Ammon's horn (tissue), 1 donor: Measurements from ENCODE around the gene CCDC136.
A peak's percentile ranks its signal among the peaks of the same experiment; 100 is the strongest.

Source experiments
- DNase-seq: peaks from one replicate; pipeline ENCODE4 v3.0.0-alpha.2; 2016; ENCODE audit warnings: low spot score

Gene CCDC136

DNA sequence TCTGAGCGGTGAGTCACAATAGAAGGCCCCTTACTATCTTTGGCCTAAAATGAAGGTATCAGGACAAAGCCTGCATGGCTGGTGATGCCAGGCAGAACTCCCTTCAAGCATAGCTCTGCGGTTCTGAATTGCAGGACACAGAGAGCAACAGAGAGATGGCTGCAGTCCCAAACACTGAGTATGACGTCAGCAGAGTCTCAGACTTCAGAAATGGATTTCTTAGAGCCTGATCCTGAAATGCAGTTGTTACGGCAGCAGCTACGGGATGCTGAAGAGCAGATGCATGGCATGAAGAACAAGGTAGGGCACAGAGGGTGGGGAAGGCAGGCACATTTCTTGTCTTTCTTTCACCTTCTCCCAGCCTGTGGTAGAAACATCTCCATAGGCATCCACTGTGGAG lies 13.5 kb downstream of the CCDC136 start:
- DNase-seq, result no peak

DNA sequence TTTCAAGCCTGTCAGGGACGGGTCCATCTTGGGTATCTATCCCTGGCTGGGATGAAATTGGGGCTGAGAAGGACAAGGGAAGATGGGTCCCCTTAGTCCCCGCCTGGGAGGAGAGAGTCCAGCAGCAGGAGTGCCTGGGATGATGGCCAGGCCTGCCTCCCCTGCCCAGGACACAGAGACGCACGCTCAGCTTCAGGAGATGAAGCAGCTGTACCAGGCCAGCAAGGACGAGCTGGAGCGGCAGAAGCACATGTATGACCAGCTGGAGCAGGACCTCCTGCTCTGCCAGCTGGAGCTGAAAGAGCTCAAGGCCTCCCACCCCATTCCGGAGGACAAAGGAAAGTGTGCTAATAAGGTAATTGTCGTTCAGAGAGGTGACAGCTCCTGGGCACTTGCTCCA lies 15.4 kb downstream of the CCDC136 start:
- DNase-seq, result no peak

DNA sequence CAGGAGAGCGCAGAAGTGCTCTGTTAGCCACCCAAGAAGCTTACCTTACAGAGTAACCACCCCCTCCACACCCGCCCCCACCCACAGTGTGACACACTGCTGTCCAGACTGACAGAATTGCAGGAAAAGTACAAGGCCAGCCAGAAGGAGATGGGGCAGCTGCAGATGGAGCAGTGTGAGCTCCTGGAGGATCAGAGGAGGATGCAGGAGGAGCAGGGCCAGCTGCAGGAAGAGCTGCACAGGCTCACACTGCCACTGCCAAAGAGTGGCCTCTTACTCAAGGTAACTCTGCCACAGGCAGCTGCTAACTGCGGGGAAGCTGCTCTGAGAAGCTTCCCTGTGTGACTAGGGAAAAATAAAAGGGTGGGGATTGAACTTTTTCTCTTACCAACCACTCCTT lies 17.6 kb downstream of the CCDC136 start:
- DNase-seq, result no peak

DNA sequence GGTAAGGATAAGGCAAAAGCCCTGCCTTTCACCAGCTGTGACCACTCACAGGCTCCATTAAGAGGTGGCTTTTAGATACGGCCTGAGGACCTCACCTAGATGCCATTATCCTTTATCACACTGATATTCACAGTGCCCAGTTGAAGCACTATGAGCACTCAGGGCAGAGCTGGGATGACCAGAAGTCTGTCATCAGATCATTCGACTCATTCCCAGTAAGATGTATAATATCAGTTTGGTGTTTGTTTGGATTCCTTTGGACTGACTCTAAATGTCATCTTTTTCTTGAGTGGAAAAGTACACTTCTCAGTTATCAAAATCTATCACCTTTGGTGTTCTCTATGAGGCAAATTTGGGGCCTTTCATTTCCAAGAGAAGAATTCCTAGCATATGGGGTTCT lies 18.7 kb downstream of the CCDC136 start:
- no peak for DNase-seq

DNA sequence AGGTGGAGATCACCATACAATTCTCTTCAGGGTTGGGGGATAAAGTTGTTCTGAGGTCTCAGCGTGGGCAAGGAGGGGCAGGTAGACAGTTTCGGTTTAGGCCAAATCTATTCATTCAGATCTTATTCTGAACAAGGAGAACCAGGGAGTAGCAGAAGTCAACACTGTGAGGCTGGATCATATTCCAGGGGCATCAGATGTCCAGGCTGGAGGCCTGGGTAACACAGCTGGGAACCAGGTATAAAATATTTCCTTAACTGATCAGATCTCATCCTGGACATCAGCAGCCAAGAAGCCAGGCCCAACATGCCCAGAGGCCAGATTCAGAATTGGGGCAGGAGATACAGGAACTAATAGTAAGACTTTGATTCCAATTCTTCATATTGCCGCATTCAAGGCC lies 19.2 kb downstream of the CCDC136 start:
- no peak for DNase-seq

DNA sequence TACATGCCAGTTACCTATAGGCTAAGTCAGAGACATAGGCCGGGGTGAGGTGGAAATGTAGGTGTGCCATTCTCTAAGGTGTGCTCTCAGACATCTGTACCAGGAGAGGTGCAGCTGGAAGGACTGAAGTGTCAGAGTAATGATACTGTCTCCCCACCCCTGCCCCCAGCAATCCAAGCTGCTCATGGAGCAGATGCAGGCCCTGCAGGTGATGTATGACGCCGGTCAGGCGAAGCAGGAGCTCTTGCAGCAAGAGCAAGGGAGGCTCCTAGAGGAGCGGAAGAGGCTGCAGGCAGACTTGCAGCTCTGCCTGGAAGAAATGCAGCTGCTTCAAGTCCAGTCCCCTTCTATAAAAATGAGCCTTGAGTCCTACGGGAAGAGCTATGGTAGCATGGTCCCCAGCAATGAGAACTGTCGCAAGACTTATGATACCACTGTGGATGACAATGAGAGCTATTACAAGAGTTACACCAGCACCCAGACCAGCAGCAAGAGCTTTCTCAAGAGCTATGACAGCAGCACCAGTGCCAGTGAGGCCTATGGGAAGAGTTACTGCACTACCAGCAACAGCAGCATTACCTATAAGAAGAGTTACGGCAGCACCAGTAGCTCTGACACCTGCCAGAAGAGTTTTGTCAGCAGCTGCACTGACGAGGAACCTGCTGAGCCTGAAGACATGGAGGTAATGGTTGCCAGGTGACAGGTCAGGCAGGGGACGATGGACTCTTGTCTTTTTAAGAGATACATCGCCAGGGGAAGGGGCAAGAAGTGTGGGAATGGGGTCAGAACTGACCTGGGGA lies 20.1 kb downstream of the CCDC136 start:
- DNase-seq, result no peak

DNA sequence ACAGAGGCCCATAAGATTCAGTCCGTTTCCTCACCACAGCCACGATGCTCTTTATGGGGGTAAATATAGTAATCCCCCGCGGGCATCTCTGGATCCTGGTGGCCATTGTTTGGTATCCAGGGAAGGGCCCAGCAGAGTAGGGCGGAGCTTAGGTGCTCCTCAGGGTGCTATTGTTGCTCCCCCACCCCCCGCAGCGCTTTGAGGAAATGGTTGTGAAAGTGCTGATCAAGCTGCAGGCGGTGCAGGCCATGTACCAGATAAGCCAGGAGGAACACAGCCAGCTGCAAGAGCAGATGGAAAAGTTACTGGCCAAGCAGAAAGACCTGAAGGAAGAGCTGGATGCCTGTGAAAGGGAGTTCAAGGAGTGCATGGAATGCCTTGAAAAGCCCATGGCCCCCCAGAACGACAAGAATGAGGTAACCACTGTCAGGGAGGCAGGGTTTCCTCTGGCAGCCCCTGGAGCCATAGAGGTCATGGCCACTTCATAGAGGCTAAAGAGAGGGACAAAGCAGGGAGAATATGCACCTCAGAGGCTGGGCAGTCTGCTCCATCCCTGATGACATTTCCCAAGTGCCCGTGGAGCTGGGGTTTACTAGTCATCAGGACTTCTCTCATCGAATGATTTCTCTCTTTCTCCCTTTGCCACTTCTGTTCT lies 20.9 kb downstream of the CCDC136 start:
- peak; percentile 67 for DNase-seq

DNA sequence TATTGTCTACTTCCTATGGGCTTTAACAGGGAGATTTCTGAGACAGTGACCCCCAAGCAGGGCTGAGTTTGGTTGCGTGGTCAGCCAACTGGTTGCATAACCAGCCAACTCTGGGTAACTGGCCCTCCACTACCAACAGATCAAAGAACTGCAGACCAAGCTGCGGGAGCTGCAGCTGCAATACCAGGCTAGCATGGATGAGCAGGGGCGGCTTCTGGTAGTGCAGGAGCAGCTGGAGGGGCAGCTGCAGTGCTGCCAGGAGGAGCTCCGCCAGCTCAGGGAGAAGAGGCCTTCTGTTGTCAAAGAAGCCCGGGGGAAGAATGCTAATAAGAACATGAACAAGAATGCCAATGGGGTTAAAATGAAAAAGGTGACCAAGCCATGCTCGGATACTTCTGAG lies 22.7 kb downstream of the CCDC136 start:
- DNase-seq, result peak; percentile 84

DNA sequence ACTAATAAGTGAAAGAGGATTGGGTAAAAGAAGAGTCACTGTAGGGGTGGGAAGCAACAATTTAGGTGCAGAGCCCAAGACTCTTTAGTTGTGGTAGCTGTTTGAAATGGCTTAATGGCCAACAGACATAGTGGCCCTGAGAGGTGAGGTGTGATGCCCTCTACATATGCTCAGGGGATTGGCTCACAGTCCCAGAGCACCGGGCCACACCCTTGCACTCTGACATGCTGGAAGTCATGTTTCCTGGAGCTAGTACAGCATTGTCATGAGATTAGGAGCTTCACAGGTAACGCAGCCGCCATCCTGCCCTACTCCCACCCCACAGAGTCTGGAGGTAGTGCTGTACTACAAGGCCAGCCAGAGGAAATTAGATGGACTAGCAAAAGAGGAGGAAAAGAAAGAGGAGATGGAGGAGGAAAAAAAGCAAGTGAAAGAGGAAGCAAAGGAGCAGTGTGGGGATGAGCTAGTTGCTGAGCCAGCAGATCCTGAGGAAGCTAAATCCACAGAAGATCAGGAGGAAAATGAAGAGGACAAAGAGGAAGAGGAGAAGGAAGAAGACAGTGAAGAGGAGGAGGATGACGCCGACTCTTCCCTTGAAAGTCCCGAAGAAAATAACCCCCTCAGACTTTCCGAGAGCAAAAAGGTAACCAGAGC lies 23.6 kb downstream of the CCDC136 start:
- DNase-seq, result no peak

DNA sequence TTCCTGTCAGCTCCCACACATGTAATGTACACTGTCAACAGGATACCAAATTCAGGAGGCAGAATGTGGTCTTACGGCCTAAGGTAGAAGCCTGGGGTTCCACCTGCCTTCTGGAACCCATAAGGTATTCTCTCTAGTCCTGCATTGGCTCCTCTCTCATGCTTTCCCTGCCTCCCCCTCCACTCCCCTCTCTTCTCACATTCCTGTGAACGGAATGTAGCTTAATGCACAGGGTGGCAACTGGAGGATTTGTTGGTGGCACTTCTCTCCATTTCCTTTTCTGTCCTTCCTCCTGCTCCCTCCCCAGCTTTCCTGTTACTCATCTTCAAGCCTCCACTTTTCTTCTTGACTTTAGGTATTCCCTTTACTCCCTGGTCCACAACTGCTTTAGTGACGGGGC lies 26.9 kb downstream of the CCDC136 start:
- DNase-seq, result no peak

DNA sequence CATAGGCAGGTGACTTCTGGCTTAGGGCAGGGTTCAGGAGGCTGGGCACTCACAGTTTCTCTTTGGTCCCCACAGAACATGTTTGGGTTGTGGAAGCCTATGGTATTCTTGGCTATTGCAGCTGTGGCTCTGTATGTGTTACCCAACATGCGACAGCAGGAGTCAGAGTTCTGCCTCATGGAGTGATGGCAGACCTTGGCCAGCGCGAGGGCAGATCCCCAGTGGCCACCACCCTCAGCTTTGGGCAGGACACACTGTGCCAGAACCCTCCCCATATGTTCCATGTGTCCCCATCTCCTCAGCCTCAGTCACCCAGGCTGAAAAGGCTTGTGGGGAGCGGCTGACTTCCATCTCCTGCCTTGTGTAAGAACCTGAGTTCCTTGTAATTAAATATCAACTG lies 30.0 kb downstream of the CCDC136 start:
- no peak for DNase-seq

DNA sequence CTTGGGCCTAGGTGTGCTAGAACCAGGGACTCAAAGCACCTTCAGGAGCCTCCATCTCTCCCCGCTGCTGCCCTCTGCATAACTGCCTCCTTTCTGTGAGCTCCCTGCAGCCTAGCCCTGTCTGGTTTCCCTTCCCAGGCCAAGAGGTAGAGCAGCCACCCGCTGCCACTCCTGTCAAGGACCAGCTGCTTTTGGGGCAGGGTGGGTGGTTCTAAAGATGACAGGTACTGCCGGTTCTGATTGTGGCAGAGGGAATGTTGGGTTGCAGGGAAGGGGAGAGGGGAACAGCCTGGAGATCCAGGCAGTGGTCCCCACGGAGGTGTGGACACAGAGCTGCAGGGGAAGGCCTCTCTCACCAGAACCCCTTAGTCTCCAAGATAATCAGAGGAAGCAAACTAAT lies 34.7 kb downstream of the CCDC136 start:
- DNase-seq, result no peak

DNA sequence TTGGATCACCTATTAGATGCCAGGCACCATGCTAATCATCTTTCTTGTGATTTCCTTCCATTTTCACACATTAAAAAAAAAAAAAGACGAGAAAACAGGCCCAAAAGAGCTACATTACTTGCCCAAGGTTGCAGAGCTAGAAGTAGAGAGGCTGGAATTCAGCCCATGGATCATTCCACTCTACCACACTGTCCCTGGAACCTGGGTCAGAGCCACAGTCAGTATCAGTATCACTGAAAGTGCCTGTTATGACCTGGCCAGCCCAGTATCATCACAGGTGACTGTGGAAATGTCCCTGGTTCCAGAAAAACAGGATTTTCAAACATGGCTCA lies 35.1 kb downstream of the CCDC136 start:
- DNase-seq, result no peak

DNA sequence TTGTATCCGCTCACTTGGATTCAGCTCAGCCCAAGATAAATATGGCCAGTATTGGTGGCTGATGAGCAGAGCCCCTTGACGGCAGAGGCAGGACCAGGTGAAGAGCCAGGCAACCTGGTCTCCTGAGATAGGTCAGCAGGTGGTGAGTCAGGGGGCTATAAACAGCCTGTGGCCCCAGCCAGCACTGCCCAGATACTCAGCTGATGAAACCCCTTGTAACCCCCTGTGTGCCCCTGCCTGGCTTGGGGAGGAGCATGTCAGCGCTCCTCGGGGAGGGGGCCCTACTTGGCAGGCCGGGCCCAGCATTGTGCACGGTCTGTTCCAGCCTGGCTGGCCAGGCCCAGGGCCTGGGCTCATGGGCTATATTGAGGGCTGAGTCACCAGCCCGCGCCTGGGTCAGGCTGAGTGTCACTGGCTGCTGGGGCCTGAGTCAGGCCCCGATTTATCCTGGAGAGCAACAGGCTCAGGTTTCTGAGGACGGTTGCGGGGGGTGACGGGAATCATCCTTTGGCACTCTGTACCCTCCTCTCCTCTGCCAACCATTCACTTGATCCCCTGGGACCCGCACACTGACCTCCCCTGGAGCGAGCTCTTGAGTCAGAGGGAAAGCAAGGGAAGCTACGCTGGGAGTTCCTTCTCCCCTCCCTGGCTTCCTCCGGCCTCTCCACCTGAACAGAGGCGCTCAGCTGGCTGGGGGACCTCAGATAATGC lies 35.6 kb downstream of the CCDC136 start:
- no peak for DNase-seq

DNA sequence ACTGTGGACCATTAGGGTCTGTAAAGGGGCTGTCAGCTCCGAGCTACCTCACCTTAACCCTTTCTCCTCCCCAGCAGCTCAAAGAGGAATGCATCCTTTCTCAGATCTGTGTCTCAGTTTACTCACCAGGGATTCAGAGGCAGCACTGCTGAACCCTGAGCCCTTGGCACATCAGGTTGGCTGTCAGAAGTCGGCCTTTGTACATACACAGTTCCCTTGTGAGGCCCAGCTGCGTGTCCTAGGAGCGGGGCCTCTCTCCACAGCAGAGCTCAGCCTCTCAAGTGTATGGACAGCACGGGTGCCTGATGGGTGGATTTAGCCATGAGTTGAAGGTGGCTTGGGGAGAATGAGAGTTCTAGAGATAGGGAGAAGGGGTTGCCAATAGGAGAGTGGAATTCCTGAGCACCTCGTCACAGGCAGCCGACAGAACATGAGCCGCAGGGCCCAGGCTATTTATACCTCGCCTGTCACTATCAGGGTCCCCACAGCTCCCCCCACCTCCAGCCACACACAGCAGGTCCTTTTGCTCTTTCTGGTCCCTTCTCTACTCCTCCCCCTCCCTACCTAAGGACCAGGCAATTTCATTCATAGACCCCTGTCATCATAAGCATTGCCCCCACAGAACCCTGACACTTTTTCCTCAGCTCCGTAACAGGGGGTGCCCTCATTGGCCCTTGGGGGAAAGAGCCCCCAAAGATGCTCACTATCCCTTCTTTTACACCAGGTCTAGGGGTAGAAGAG lies 36.4 kb downstream of the CCDC136 start:
- DNase-seq, result no peak

DNA sequence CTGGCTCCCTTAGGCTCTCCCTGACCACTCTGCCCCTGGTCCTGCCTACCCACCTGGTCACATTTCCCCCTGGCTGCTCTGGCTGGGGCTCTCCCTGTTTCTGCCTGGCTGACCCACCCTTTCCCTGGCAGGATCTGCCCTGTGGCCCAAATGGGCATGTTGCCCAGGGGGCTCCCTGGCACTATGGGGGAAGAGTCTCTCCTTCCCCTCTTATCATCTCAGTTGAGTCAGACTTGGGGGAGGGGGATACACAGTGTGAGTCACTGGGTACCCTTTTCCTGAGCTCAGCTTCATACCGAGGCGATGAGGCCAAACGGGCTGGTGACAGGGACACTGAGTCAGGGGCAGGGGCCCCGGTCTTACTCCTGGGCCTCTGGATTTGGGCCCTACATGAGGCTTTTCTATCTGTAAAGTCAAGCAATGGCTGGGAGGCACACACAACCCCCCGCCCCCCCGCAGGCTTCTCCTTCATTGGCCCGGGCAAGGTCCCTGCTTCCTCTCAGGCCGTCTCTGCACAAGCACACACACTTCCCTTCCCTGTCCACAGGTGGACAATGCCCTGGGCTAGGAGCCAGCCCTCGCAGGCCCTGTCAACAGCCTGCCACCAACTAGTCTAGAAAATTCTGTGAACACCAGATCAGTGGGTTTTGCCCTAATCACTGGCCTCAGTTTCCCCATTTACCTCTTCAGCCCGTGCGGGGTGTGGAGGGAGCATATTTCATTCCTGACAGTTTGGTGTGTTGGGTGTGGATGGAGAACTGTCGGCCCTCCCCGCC lies 37.8 kb downstream of the CCDC136 start:
- no peak for DNase-seq

DNA sequence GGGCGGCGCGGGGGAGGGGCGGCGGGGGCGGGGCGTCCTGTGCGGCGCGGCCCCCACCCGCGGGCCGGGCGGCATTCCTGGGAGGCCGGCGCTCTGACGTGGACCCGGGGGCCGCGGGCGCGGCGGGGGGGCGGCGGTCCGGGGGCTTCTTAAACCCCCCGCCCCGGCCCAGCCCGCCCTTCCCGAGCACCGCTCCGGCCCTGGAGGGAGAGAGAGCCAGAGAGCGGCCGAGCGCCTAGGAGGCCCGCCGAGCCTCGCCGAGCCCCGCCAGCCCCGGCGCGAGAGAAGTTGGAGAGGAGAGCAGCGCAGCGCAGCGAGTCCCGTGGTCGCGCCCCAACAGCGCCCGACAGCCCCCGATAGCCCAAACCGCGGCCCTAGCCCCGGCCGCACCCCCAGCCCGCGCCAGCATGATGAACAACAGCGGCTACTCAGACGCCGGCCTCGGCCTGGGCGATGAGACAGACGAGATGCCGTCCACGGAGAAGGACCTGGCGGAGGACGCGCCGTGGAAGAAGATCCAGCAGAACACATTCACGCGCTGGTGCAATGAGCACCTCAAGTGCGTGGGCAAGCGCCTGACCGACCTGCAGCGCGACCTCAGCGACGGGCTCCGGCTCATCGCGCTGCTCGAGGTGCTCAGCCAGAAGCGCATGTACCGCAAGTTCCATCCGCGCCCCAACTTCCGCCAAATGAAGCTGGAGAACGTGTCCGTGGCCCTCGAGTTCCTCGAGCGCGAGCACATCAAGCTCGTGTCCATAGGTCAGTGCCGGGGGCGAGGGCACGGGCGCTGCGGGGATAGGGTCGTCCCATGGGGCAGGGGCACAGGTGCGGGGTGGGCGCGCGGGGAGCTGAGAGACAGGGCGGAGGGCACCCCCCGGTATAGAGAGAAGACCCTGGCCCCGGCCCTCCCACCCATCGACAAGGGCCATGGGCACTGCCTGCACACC lies 38.7 kb downstream of the CCDC136 start, which contains the start of gene FLNC:
TSS of gene FLNC (plus strand) at position 176 of the 947 bp plus-strand sequence. CDS start at position 408, 232 bp downstream.
- DNase-seq, result no peak

DNA sequence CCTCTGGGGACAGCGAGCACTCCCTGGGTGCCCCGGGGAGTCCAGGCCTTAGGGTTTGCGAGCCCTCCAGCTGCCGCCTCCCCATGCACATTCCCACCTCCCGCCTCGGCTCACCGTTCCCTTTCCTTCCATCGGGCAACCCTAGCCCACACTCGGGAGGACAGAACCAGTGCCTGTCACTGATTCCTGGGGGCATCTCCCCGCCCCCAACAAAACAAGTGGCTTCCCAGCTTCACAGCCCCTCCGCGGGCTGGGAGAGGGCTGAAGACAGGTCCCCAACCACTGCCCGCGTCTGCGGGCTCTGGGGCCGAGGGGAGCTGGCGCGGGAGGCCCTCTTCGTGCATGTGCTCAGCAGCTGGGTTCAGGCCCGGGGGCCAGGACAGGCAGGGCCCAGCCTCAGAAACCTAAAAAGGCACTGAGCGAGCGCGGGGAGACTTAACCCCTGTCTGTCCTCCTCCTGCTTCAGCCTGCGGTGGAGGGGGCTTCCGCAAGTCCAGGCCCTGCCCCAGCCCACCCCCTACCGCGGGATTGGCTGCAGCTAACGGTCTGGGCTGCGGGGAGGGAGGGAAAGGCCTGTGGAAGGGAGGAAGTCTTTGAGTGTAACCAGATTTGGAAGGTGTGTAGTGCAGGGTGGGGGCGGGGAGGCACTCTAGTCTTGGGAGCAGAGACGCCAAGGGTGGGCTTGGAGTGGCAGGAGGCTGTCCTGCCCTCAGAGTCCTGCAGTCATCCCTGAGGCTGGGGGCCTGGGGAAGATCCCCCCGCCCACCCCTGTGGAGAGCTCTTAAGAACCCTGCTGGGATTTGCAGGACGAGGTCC lies 39.6 kb downstream of the CCDC136 start:
- no peak for DNase-seq
